GM21825 (cell line): ENCODE data around the gene CSMD2.

Experiments
- ATAC-seq: cut with Tn5 transposase; IDR thresholded peaks from one replicate; pipeline ENCODE4 v1.9.1; 2021; ENCODE audit warnings: mild to moderate bottlenecking, moderate library complexity; ENCODE audit not compliant: unreplicated experiment

CSMD2 gene

DNA sequence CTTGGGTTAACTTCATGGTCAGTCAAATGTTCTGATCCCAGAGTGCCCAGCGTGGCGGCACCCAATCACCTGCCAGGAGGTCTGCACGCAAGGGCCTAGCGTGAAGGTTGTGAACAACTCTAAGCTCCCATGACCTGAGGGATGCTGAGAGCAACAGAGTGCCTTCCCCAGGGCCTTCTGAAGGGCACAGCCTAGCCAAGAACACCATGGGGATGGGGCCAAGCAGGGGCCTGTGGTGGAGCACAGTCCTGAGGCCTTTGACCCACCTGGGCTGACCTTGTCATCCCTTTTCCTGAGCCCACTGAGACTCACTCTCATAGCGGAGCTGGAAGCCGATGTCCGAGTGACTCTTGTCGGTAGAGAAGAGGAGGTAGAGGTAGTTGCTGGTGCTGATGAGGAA is 440.0 kb downstream of the CSMD2 start:
- ATAC-seq = no peak

DNA sequence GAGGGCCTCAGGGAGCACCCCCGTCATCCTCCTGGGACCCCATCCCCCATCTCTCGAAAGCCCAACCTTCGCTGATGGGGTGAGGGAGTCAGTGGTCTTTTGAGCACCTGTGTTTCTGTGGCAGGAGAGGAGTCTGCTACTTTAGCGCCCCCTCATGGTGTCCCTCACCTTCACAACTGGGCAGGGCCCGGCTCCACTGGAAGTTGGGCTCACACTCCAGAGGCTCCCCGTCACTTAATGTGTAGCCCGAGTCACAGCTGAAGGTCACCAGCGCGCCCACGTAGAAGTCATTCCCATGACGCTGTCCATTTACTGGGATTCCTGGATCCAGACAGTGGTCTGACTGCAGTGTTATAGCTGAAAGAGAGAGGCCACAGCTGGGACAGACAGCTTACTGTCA is 440.7 kb downstream of the CSMD2 start:
- no peak for ATAC-seq

DNA sequence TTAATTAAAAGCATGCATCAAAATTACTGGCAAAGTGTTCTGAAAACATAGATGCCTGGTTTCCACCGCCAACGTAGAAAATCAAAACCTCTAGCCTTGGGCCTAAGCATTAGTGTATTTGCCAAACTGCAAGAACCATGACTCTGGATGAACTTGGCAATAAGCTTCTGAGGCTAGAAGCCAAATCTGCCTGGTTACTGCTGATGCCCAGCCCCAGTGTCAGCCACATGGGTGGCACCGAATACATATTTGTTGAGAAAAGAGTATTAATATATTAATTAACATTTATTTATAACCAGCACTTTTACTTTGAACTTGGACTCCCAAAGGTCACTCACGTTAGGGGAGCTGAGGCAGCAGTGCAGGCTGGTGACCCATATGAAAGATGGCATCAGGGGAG is 441.8 kb downstream of the CSMD2 start:
- no peak for ATAC-seq

DNA sequence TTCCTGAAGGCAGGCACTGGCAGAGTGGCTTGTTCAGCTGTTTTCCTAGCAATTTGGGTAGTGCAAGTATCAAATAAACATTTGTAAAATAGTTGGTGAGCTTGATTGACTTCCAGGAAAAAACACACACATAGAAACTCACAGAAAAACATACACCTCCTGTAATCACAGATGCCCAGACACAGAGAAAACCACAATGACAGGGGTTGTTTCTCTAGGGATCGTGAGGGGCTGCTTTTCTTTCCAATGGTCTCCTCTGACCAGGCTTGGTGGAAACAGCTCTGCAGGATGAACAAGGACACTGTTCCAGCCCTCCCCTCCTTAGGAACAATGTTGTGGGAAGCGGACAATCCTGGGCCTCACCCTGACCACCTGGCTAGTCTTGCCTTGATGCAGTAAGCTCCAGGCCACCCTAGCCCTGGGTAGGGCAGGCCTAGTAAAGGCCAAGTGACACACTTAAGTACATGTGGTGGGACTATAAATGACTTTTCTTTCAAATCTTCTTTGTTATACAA is 443.7 kb downstream of the CSMD2 start:
- ATAC-seq = no peak

DNA sequence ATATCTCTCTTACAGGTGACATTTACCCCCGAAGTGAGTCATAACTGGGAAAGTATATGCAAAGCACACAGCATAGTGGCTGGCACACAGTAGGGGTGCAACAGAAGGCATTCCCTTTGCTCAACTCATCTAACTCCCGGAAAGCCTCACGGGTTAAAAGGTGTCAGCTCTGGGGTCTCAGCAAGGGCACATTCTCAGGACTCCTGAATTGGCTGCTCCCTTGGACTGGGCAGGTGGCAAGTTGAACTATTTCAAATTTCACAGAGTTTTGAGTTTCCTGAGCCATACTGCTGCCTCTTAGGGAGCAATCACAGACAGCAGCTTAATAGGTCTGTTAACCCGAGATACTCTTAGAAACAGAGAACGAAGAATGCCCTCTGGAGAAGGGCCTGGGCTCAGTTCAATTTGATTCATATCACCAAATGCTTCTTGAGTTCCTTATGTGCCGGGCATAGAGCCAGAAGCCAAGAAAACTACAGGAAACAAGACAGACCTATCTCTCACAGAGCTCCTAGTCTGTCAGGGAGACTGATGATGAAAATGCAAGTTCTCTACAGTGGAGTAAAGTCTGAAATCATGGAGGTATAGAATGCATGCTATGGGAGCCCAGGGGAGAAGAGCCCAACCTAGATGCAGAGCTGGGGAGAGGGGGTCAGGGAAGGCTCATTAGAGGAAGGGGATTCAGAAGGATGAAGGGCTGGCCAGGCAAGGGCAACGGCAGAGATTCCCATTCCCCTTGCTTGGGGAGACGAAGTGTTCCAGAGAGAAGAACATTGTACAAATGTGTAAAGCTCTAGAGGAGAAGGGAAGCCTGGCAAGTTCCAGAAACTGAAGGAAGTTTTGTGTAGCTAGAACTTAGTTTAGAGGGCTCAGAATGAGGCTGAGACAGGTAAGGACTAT is 445.0 kb downstream of the CSMD2 start:
- no peak for ATAC-seq

DNA sequence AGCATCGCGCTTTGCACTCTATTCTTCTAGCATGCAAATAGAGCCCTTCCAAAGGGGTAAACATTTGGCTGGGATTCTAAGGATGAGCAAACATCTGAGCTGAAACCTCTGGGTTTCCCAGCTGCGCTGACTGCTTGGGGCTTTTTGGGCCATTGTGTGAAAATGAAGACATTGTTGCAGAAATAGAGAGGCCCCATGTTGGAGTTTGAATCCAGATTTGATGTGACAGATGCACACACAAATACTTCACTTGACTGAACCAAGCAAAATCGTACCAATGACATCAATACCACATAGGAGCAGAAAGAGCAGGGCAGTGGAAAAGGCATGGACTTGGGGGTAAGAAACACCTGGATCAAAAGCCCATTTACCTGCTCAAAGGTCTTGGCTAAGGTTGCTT is 445.7 kb downstream of the CSMD2 start:
- no peak for ATAC-seq

DNA sequence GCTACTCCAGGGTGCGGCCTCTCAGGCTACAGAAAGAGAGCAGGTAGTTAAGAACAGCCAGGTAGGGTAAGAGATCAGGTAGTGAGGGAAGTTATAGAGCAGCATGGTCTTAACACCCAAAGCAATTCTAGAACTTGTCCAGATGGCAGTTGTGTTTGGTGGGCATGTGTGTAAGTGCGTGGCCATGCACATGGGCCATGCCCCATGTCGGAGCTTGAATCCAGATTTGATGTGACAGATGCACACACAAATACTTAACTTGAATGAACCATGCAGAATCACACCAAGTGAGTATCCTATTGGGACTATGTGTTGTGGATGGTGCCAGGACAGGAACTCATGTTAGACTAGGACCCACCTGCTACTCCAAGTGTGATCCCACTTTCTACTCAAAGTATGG is 446.8 kb downstream of the CSMD2 start:
- no peak for ATAC-seq

DNA sequence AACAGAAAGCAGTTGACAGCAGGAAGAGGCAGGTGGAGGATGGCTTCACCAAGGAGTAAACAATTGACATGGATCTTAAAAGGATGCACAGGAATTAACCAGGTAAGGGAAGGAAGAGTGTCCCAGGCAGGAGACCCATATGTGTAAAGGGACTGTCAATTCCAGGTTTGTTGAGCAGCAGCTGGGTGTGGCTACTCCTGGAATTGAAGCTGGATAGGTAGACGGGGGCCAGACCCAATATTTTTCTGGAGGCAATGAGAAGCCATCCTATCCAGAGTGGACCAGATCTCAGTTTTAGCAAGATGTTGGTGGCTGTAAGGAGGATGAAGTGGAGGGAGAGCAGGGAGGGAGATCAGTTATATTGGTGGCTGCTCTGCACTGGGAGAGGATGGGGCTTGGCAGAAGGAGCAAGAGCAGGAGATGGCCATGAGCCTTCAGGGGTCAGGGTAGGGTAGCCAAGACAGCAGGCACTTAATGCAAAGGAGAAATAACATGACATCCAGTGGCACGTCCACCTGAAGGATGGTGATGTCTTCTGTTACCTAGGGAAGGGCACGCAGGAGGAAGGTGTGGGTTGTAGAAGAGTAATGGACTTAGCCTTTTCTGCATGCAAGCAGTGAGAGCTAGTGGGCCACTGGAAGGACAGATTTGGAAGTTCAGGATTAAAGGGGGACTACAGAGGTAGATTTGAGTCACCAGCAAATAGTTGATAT is 447.9 kb downstream of the CSMD2 start:
- no peak for ATAC-seq

DNA sequence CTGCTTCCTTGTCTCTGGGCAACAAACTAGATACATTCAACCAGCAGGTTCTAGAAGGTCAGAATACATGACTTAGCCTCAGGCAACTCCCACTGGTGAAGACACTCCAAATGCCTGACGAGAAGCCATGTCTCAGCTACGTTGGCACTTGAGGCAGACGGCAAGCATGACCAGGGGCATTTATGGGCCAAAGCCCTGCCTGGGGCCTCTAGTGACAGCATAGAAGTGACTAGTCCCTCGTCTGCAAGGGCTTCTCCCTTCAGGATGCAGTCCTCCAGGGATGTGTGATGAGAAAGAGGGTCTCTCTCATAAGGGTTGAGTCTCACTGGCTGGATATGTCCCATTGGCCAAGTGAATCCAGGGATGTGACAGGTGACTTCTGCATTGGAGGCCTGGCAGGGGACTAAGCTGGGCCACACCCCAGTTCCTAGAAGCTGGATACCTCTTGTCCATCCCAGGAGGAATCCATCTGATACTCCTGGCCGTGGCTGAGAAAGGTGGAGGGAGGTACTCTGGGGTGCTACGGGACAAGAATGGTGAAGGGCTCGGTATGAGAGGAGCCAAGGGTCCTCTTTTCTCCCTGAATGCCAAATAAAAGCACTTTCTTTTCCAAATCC is 449.7 kb downstream of the CSMD2 start:
- ATAC-seq = no peak

DNA sequence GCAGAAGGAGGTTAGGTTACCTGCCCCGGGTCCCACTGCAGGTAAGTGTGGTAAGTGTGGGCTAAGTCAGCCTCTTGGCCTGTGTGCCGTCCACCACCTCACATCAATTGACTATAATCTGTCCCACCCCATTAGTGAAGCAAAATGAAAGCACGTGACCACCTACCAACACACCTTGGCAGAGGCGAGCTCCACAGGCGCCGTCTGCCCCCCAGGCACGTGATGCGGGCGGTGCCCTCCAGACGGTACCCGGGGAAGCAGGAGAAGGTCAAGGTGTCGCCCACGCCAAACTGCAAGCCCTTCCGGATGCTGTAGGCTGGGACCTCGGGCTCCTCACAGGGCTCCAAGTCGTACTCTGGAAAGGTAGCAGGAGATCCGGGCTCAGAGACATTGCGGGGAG is 450.6 kb downstream of the CSMD2 start:
- no peak for ATAC-seq

DNA sequence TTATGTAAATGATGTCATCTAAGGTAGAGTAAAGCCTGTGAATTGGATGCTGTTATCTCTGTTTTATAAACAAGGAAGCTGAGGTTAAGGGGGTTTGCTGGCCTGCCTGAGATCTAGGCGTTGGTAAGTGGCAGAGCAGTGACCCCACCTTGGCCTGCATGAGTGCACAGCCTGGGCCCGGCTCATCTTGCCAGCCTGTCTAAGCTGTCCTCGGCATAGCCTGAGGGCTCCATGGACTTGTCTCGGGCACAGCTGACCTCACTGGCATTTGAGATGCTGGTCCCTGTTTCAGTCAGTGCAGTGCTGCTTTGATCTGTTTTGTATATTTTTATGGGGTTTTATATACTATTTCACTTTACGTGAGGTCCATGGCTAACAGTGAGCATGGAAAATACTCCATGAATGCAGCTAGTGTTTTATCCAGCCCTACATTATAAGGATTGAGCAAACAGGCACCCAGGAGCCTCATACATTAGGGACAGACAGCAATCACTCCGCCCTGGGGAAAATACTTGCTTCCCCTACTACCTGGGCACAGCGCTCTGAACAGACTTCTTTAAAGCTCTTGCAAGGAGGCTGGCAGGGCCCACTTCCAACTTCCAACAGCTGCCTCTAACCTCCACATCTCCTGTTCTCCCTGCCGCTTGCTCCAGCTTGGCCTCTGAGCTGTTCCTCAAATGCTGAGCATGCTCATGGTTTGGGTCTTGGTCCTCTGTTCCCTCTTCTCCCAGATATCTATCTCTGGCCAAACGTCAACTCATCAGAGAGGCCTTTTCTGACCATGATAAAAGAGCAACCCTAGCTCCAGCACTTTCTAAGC is 451.8 kb downstream of the CSMD2 start:
- ATAC-seq = no peak

DNA sequence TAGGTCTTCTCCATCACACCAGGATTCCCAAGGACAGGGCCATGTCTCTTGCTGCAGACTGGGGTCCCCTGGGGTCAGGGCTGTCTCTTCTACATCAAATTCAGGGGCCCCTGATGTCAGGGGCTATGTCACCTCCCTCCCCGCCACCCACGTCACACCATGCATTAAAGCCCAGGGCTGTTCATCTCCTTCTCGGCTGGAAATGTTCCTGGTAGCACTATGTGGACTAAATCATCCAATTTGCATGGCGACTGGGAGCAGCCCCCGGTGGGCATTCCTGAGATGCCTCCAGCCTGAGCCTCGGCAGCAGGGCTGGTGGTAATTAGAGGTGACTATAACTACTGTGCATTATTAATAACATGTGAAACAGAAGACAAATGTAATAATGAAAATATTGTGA is 452.8 kb downstream of the CSMD2 start:
- ATAC-seq = no peak

DNA sequence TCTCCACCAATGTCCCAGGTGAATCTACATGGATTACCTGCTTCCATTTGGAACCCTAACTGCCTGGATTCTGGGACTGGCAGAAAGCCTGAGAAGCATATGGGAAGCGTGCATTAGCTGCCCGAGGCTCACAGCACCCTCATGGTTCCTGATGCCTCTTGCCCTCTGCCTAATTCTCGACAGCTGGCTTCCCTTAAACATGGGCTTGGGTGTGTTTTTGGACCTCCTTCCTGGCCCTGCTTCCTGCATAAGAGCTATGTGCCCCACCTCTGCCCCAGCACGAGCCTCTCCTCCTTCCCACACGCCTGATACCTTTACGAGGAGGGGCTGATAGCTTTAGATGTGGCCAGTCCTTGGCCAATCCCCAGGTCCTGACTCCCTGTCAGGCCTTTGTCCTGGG is 453.5 kb downstream of the CSMD2 start:
- ATAC-seq = no peak

DNA sequence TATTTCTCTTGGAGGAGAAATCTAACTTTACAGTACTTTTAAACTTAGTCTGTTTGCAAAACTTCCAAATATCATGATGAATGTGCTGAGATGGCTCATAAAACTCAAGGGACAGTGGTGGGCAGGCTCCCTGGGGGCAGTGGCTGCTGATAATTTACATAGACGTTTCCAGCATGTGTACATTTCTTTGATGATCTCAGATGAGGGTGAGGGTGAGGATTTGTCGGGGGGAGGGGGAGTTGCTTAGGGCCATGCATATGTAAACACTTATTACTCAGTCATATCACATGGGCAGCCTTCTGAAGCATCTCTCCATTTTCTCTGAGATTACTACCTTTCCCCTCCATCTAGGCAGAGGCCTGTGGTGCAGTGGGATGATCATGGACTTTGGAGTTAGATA is 454.1 kb downstream of the CSMD2 start:
- no peak for ATAC-seq

DNA sequence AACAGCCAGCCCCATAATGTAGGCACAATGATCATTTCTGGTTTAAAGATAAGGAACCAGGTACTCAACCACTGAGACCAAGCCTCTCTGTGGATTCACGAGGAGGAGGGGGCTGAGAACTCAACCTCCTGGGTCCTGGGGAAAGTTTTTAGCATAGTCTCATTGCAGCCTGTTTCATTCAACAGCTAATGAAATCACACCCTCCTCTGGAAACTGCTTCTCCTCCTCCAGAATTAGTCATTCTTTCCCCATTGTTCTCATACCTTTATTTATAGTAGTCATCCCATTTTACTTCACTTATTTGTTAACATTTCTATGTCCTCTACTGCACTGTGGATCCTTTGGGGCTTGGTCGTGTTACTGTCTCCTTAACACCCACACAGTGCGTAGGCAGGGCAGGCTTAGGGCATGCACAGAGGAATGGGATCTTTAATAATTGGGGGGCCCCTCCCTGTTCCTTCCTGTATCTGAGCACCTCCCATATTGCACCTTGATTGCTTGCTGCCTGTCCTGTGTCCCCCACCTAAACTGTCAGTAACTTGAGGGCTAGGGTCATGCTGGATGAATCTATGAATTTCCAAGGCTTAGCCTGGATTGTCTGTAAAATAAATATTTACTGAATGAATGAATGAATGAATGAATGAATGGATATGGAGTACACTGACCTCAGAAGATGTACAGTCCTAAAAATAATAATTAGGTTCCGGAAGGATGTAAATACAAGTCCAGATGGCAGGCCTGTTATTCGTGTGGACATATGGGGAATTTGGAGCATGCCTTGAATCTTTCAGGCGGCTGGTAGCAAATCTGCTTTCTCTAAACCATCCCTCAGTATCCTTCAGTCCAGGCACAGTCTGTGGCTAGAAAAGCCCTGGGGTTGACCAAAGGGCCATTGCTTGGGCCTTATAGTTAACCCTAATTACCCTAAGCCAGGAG is 455.0 kb downstream of the CSMD2 start:
- ATAC-seq = no peak

DNA sequence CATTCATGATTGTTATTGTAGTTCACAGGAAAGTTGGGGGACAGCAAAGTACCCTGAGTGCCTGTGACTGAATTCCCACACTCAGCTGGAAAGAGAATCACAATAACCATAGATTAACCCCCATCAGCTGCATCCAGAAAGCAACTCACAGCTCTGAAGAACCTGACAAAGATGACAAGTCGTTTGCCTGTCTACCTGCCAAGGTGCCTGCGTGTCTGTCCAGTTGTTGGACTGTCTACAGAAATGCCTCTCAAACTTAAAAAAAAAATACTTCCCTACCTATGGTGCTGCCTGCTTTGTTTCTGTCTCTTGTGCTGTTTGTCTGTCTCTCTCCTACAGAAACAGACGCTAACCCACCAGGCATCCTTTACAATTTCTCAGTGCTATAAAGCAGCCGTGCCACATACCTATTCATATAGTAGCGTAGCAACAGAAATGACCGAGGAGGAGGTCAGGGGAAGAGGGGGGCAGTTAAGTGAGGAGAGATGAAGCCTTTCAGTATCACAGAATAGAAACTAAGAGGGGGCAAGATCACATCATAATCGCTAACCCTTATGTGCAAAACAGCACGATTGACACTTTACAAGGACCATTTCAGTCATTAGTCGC is 455.8 kb downstream of the CSMD2 start:
- ATAC-seq = no peak

DNA sequence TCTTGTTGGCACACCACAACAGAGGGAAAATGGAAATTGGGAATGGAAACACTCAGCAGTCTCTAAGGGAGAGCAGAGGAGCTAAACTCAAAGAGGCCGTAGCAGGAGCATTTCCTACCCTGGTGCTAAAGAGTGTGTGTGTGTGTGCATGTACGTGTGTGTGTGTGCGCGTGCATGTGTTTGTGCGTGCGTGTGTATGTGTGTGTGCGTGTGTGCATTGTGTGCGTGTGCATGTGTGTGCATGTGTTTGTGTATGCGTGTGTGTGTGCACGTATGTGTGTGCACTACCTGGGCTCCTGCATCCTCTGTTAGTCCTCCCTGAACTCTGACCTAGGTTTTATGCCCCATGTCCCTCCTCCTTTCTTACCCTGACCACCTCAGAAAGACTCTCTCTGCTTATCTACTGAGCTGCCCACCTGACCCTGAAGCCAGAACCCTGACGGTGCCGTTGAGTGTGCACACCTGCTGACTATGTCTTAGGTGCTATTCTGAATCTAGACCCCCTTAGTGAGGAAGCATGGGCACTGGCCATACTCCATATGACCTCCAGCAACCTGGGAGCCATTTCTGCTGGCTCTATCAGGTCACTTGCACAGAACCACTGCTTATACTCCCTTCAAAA is 458.3 kb downstream of the CSMD2 start:
- ATAC-seq = no peak

DNA sequence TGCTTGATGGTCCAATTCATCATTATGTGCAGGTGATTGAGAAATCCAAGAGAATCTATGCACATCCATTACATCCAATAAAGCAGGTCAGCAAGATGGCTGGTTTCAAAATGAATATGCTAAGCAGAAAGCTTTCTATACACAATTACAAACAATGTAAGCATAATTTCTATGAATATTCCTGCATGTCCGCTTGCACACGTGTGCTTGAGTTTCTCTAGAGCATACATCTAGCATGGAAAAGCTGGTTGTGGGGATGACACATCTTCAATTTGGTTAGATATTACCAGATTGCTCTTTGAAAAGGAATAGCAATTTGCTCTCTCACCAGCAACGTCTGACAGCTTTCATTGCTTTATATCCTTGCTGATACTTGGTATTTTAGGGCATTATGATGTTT is 461.6 kb downstream of the CSMD2 start:
- ATAC-seq = no peak
